Fibroblast of upper back skin (primary cell): ENCODE data around the gene CEP350.

ENCODE experiments used
- DNase-seq: peaks from one replicate; pipeline ENCODE4 v3.0.0-alpha.2; 2013

The CEP350 gene

DNA sequence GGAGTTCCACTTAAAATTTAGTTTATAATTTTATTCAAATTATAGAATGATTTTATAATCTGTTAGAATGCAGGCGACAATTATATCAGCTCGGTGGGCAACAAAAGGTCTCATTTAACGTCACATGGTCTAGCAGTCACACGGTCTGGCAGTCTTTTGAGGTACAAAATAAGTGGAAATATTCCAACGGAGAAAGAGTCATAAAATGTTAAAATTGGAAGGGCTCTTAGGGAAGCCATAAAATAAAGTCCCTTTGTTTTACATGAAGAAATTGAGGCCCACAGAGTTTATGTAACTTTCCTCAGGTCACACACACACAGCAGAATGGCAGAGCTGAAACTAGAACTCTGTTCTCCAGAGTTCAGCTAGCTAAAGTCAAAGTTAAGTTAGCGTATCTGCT lies 115.7 kb downstream of the CEP350 start:
- no peak for DNase-seq

- no peak for DNase-seq
Measured at GRCh38 chr1:180071759-180072158, 117.1 kb downstream of the CEP350 start.

- no peak for DNase-seq
Measured at GRCh38 chr1:180080439-180080838, 125.8 kb downstream of the CEP350 start.

- DNase-seq = no peak
Measured at GRCh38 chr1:180081474-180081873, 126.9 kb downstream of the CEP350 start.

DNA sequence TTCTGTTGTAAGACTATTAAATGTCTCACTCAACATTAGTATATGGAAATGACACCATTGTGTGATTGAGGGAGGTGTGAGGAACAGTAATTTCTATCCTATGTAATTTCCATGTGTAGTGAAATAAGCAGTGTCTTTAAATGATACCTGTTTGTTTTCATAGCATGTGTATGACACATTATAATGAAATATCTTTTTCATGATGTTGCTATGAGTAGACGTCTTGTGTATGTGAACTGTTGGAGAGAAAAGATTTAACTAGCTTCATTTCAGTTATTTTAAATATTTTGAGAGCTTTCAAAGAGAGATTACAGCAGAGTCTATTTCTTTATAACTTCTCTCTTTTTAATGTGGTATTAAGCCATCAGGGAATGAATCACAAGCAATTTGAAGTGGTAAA lies 128.6 kb downstream of the CEP350 start:
- no peak for DNase-seq

GRCh38 chr1:180084867-180085266 lies 130.3 kb downstream of the CEP350 start:
- DNase-seq = no peak

DNA sequence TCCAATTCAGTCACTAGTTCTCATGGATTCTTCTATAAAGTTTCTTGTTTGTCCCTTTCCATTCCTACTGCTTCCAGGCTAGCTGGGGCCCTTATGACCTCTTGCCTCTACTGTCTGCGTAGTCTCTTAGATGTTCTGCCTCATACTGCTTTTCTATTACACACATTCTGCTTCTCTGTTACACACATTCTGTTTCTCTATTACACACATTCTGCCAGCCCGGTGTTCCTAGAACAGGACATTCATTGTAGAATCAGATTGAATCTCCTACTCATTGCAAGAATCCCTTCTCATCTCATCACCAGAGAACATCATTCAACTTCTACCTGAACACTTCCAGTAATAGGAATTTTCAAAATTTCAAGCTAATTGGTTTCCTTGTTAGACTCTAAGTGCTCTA lies 130.7 kb downstream of the CEP350 start:
- DNase-seq = no peak

GRCh38 chr1:180092931-180093650 lies 138.5 kb downstream of the CEP350 start:
- DNase-seq = peak; percentile 5

- no peak for DNase-seq
Measured at GRCh38 chr1:180094705-180095295, 140.2 kb downstream of the CEP350 start.

DNA sequence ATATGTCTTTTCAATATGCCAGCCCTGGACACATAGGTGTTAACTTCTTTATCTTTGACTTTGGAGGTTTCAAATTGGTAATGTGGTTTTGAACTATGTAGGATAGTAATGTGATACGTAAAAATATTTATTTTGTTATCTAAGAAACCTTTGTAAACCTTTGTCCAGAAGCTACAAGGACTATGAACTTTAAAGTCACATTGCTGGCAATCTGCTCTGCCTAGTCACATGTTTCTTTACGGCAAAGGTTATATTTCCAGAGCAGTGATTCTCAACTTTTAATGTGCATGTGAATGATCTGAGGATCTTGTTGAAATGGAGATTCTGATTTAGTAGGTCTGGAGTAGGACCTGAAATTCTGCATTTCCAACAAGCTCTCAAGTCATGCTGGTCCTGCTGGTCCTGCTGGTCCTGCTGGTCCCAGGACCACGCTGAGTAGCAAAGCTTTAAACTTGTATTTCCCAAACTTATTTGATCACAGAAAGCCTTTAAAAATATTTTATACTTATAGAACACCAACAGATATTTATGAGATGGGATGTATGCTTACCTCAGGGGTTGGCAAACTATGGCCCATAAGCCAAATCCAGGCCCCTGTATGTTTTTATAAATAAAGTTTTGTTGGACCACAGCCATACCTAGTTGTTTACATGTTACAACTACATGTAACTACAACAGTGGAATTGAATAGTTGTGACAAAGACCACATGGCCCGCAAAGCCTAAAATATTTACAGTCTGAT lies 142.1 kb downstream of the CEP350 start:
- no peak for DNase-seq

DNA sequence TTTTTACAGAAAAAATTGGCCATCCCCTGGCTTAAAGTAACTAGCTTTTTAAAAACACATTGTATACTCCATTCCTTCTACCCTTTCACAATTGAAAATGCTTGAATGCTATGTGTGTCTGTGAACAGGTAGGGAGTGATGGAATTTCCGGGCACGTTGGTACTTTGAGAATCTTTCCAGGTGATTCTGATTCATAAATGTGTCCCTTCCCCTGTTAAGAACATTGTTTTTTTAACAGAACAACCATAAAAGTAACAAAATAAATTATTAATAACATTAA lies 142.7 kb downstream of the CEP350 start:
- DNase-seq = no peak

DNA sequence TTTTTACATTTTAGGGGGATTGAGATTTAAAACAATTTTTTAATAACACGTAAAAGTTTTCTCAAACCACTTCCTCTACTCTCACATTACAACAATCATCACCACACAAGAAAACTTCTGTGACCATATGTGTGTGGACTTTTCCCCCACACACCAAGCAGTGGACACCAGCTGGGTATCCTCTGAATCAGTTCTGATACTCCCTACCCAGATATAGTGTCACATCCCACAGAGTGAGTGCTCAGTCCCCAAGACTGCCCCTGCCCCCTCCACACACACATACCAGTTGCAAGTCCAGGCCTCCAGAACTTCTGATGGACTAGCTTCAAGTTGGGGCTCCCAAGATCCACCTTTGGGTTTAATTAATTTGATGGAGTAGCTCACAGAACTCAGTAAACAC lies 146.8 kb downstream of the CEP350 start:
- no peak for DNase-seq

DNA sequence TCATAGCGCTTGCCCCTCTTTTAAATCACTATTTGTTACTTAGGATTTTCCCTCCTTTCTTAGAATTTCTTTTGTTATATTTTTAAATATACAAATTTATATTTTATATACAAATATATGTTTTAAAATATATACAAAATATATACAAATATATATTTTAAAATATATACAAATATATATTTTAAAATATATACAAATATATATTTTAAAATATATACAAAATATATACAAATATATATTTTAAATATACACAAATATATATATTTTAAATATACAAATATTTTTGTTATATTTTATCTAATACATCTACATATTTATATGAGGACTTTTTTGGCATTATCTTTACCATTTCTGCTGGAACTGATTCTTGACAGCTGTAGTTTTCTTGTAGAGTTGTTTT lies 149.2 kb downstream of the CEP350 start:
- no peak for DNase-seq

- no peak for DNase-seq
Measured at GRCh38 chr1:180112091-180112490, 157.5 kb downstream of the CEP350 start.

GRCh38 chr1:180112984-180113647 lies 158.5 kb downstream of the CEP350 start:
- peak; percentile 42 for DNase-seq

DNA sequence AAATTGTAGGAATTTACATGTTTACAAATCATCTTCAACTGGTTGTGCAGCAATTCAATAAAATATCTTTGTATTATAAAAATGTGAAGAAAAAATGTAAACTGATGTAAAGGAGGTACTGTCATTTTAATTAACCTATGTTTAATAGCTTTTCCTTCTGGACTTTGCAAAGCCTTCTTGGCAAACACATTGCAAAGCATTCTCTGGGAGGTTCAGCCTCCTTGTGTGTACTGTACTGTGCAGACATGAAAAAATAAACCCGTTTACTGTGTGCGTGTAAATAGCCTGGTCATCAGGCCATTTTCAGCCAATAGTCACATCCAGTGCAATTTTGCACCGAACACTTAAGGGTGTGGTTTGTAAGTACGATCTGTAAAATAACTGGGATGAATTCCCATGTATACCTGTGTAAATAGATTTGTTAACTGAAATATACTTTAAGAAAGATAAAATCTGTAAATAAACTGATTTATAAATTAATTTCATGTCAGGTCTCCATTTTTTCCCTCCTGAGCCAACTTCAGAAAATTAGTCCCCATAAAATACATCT lies 159.9 kb downstream of the CEP350 start:
- DNase-seq = no peak

DNA sequence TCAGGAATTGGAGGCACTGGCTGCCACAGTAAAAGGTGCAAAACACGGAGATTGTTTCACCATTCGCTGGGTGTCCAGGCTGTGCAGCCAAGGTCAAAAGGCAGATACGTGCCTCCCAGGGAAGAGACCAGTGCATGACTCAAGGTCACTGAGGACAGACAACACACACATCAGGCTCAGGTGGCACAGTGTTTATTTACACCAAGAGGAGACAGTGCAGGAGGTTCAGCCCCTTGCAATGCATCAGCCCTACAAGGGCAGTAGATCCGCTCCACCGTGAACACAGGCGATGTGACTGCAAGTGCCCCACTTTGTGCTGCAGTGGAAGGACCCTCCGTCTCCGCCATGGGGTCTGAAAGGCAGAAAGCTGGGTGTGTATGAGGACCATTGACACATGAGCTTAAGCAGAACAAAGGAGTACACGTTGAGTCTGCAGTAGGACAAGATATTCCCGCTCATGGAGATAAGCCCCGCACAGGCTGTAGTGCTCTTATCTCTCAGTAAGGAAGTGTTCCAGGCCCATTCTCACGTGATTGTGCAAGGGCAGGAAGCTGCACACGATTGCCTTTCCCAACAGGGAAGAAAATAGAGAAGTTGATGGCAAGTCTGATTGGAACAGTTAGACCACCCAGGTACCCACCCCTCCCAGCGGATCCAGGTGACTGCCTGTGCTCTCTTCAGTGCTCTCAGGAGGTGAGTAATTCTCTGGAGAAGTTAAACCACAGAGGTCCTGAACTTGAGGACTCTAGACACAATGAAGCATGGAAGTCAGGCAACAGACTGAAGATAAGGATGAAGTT lies 162.6 kb downstream of the CEP350 start:
- no peak for DNase-seq

DNA sequence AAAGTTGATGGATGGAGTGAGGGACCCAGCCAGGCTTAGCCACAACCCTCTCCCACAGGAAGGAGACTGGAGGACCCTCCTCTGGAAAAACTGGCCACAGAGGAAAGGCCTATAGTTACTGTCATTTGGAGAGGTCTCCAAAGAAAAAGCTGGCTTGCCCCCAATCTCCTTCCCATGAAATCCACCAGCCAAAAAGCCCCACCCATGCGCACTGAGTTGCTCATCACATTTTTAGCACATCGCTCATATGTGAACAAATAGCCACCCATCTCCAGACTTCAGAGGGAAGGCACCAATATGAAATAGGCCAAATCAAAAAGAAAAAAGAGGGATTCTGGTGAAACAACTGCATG lies 163.1 kb downstream of the CEP350 start:
- peak; percentile 86 for DNase-seq

DNA sequence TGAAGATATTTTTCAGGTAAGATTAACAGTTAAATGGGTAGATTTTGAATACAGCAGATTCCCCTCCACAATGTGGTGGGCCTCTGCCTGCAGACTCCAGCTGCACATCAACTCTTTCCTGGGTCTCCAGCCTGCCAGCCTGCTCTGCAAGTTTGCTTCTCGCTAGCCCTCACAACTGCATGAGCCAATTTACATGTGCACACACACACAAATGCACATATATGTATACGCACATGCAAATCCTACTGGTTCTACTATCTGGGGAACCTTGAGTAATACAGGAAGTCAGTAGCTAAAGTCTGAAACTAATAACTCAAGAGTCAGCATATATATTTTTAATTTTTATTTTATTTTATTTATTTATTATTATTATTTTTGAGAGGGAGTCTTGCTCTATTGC lies 165.2 kb downstream of the CEP350 start:
- DNase-seq = no peak

DNA sequence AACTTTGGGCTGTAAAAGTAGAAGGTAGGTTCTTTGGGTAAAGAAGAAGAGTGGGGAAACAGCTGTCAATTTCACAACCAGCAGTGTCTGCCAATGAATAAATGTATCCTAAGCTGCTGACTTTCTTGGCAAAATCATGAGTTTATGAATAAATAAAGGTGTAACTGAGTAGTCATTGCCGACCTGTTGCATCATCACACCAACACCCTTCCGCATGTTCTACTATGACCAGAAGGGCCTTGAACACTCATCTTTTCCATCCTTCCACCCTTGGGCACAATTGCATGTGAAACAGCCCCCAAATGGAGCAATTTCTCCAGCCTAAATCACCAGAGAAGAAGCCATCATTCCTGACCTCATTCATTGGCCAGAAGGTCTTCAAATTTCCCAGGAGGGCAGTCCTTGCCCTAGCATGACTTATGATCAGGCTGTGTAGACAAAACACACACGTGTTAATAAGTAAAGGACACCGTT lies 168.9 kb downstream of the CEP350 start:
- peak; percentile 41 for DNase-seq

DNA sequence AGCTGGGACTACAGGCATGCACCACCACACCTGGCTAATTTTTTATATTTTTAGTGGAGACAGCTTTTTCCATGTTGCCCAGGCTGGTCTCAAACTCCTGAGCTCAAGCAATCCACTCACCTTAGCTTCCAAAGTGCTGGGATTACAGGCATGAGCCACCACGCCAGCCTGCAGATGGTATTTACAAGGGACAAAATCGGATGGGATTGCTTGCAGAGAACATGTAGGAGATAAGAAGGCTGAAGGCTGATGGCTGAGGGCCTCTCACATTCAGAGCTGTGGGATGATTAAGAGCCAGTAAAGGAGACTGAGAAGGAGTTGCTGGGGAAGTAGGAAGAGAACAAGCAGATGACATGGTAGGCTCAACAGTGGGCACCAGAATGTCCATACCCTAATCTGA lies 176.0 kb downstream of the CEP350 start:
- DNase-seq = no peak

GRCh38 chr1:180131510-180131909 lies 176.9 kb downstream of the CEP350 start:
- peak; percentile 91 for DNase-seq

GRCh38 chr1:180133193-180133592 lies 178.6 kb downstream of the CEP350 start:
- no peak for DNase-seq
